CD4-positive, alpha-beta T cell (primary cell): ENCODE data around the gene LARP7. TPM values are rescaled to one million over a fixed set of nuclear protein-coding genes. Genes with fewer than 3 reads are reported as not detected.

ENCODE experiments used
- ATAC-seq: fragments of 200-7000 bp; cut with Tn5 transposase; one replicate; pipeline ENCODE4 v1.10.0; 2022; ENCODE audit warnings: mild to moderate bottlenecking; ENCODE audit not compliant: poor library complexity
- CTCF ChIA-PET: fragments of 350-600 bp; sonication (Branson Sonifier 250); formaldehyde crosslinking; loops from one replicate; lab custom pipeline; 2021; ENCODE audit warnings: antibody characterized with exemption, inconsistent platforms; lab: Charles Lee
- POLR2A ChIA-PET: fragments of 350-600 bp; sonication (Branson Sonifier 250); formaldehyde crosslinking; loops from one replicate; lab custom pipeline; 2021; ENCODE audit warnings: antibody characterized with exemption, inconsistent platforms; lab: Charles Lee
- DNase-seq, 14 experiments: peaks; one replicate each; pipeline ENCODE4 v3.0.0-alpha.2; 2013 to 2020; ENCODE audit warnings: mixed read lengths in 2 of 14
- H3K27ac ChIP-seq, 2 donors: one replicate each; pipeline versions ENCODE4 v1.5.1 to v1.7.0; 2013; ENCODE audit warnings: low read length in 2 of 2, low read depth in 1 of 2, mild to moderate bottlenecking in 1 of 2
- H3K27me3 ChIP-seq, 2 experiments: 1 replicate in 1 of 2; 2 replicates in 1 of 2; pipeline versions ENCODE4 v1.6.1 to v1.7.0; 2013; ENCODE audit warnings: low read length in 2 of 2, control low read depth in 1 of 2, mild to moderate bottlenecking in 1 of 2, moderate library complexity in 1 of 2; ENCODE audit not compliant: insufficient read depth in 2 of 2, control insufficient read depth in 1 of 2
- H3K36me3 ChIP-seq: one replicate; pipeline ENCODE4 v1.6.1; 2013; ENCODE audit warnings: low read length, control low read depth; ENCODE audit not compliant: insufficient read depth
- H3K4me1 ChIP-seq: one replicate; pipeline ENCODE4 v1.6.1; 2013; ENCODE audit warnings: low read length, control low read depth; ENCODE audit not compliant: insufficient read depth
- H3K4me3 ChIP-seq: one replicate; pipeline ENCODE4 v1.5.1; 2013; ENCODE audit warnings: mild to moderate bottlenecking, low read length, moderate library complexity
- H3K9me3 ChIP-seq, 2 experiments: 1 replicate in 1 of 2; 2 replicates in 1 of 2; pipeline versions ENCODE4 v1.6.1 to v1.7.0; 2013; ENCODE audit warnings: low read length in 2 of 2, mild to moderate bottlenecking in 2 of 2, control low read depth in 1 of 2, moderate library complexity in 1 of 2; ENCODE audit not compliant: control insufficient read depth in 1 of 2, insufficient read depth in 1 of 2
- H3K27ac Mint-ChIP-seq: one replicate; pipeline ENCODE4 v1.8.0; 2020; ENCODE audit warnings: mixed read lengths
- H3K27me3 Mint-ChIP-seq: one replicate; pipeline ENCODE4 v1.8.0; 2021; ENCODE audit warnings: mixed read lengths
- H3K36me3 Mint-ChIP-seq: one replicate; pipeline ENCODE4 v1.8.0; 2021; ENCODE audit warnings: low read depth, mixed read lengths
- H3K4me1 Mint-ChIP-seq: one replicate; pipeline ENCODE4 v1.8.0; 2021; ENCODE audit warnings: low read depth, mixed read lengths
- H3K4me3 Mint-ChIP-seq: one replicate; pipeline ENCODE4 v1.8.0; 2020; ENCODE audit warnings: mild to moderate bottlenecking, mixed read lengths
- H3K9me3 Mint-ChIP-seq: one replicate; pipeline ENCODE4 v1.8.0; 2020; ENCODE audit warnings: mixed read lengths
- CTCF ChIP-seq: fragments of 200-600 bp; IDR thresholded peaks from one replicate; pipeline ENCODE4 v1.8.0; 2022; ENCODE audit warnings: antibody characterized with exemption, mild to moderate bottlenecking
- intact Hi-C, 2 experiments: fragments of 100-400 bp; cut with DNase I in 1 of 2; cut with micrococcal nuclease in 1 of 2; formaldehyde crosslinking; loops; one replicate each; pipeline versions ENCODE4 v1.15.1 to v1.9.0; 2023 to 2025; cut with DNase I, micrococcal nuclease
- total RNA-seq, 174 experiments: library from RNA in 2 of 174; stranded (reverse) in 2 of 174; gene quantifications; one replicate each; pipeline ENCODE4 v1.2.3 and lab custom pipeline; 2021 to 2026

Gene LARP7
- total RNA-seq, 2 experiments from 2014 or later, result 42.9 to 43.5 TPM

DNA sequence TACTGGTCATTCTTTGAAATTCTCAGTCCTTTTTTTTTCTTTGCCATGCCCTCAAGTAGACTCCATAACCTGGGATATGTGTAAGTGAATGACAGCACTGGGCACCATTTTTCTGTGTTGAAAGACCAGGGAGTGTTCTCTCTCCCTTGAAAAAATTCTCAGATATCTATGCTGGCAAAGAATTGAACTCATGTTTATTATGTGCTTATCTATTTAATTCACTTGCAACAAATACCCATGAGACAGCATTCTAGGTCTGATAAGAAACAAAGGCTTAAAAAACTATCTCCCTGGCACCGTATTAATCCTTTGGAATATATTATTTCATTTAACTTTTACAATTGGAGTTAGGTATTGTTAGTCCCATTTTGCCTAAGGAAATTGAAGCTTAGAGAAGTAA lies 36.7 kb downstream of the LARP7 start:
- Mint-ChIP-seq H3K4me1 (no peaks in the 10 kb centered on the region), H3K4me3 (no peak overlapping the region), H3K27ac (no peak overlapping the region), H3K27me3 (no peaks in the 10 kb centered on the region), H3K36me3 (no peaks in the 10 kb centered on the region), H3K9me3 (no peaks in the 10 kb centered on the region)
- no peaks in the 10 kb centered on the region for H3K9me3 ChIP-seq
- H3K27me3 ChIP-seq, result no peaks in the 10 kb centered on the region
- H3K36me3 ChIP-seq, result no peaks in the 10 kb centered on the region
- DNase-seq, result no peak
- POLR2A ChIA-PET, result no interaction called here
- CTCF ChIA-PET, result no interaction called here
- H3K4me3 ChIP-seq, result no peak overlapping the region
- no peak for ATAC-seq
- no peak overlapping the region for H3K27ac ChIP-seq
- TF ChIP-seq CTCF, result no peak
- intact Hi-C loops, result no loop called here
- no peaks in the 10 kb centered on the region for H3K4me1 ChIP-seq

- H3K9me3 Mint-ChIP-seq, result no peaks in the 10 kb centered on the region
- no peak overlapping the region for H3K4me3 Mint-ChIP-seq
- Histone ChIP-seq H3K4me3 (no peak overlapping the region), H3K4me1 (no peaks in the 10 kb centered on the region), H3K27me3 (no peaks in the 10 kb centered on the region), H3K36me3 (no peaks in the 10 kb centered on the region), H3K9me3 (no peaks in the 10 kb centered on the region), H3K27ac (no peak overlapping the region)
- DNase-seq, result no peak
- no peaks in the 10 kb centered on the region for H3K4me1 Mint-ChIP-seq
- TF ChIP-seq CTCF, result no peak
- POLR2A ChIA-PET, result no interaction called here
- ATAC-seq, result no peak
- CTCF ChIA-PET, result no interaction called here
- H3K27ac Mint-ChIP-seq, result no peak overlapping the region
- no peaks in the 10 kb centered on the region for H3K27me3 Mint-ChIP-seq
- H3K36me3 Mint-ChIP-seq, result no peaks in the 10 kb centered on the region
- intact Hi-C loops, result no loop called here
Measured at GRCh38 chr4:112674376-112674775, 37.4 kb downstream of the LARP7 start.

DNA sequence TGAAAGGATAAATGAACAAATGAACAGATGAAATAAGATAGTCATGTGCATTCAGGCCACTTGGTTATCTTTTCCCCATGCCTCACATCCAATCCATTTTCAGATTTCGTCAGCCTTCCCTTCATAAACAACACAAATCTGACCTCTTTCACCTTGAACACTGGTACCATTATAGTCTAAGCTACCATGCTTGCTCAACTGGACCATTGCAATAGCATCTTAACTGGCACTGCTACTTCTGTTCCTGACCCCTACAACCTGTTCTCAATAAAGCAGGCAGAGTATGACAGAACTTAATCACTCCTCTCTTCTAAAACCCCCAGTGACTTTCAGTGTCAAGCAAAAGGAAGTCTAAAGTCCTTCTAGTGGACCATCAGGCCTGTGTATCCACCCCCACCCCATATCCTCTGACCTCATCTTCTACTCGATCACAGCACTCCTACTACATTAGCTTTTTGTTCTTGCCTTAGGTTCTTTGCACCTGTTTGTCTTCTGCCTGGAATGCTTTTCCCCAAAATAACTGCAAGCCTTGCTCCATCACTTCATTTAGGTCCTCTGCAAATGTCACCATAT lies 40.7 kb downstream of the LARP7 start:
- no peak for DNase-seq
- intact Hi-C loops, result no loop called here
- Mint-ChIP-seq H3K9me3 (no peaks in the 10 kb centered on the region), H3K27me3 (no peaks in the 10 kb centered on the region), H3K36me3 (no peaks in the 10 kb centered on the region), H3K27ac (no peak overlapping the region), H3K4me3 (no peak overlapping the region), H3K4me1 (no peaks in the 10 kb centered on the region)
- no peaks in the 10 kb centered on the region for H3K4me1 ChIP-seq
- TF ChIP-seq CTCF, result no peak
- no peak overlapping the region for H3K4me3 ChIP-seq
- H3K9me3 ChIP-seq, result no peaks in the 10 kb centered on the region
- no peaks in the 10 kb centered on the region for H3K27me3 ChIP-seq
- ChIA-PET POLR2A (no interaction called here), CTCF (no interaction called here)
- no peaks in the 10 kb centered on the region for H3K36me3 ChIP-seq
- no peak overlapping the region for H3K27ac ChIP-seq
- no peak for ATAC-seq
